GM18951 (cell line): ENCODE data around the gene CFAP74.
"Not testable (repeated sequence)": the region's sequence is repeated elsewhere in the genome, so short reads cannot be mapped to it uniquely, and the experiment has no call there.

Experiments used
- POLR2A ChIP-seq: IDR thresholded peaks from 4 replicates; pipeline ENCODE4 v1.6.1; 2011; ENCODE audit warnings: mild to moderate bottlenecking; ENCODE audit not compliant: insufficient read length, insufficient read depth; ENCODE audit errors: extremely low read depth
- in situ Hi-C: fragments of 300-500 bp; cut with MboI; formaldehyde crosslinking; loops from one replicate; pipeline ENCODE4 v1.12.0; 2022; ENCODE audit warnings: low sequenced_read_pairs, mixed read lengths, inconsistent platforms; ENCODE audit not compliant: unreplicated experiment

CFAP74 gene

GRCh38 chr1:1937061-1937460 is 66.5 kb downstream of the CFAP74 start:
- in situ Hi-C loops, result no loop called here
- no peak for TF ChIP-seq POLR2A

GRCh38 chr1:1934848-1935247 is 68.7 kb downstream of the CFAP74 start:
- in situ Hi-C loops, result not testable (repeated sequence)

GRCh38 chr1:1929639-1930545 is 73.7 kb downstream of the CFAP74 start:
- TF ChIP-seq POLR2A, result no peak
- in situ Hi-C loops, result no loop called here

- in situ Hi-C loops, result no loop called here
Observed at GRCh38 chr1:1929102-1929638, 74.4 kb downstream of the CFAP74 start.

GRCh38 chr1:1928231-1929101 is 75.1 kb downstream of the CFAP74 start:
- in situ Hi-C loops, result no loop called here
- no peak for TF ChIP-seq POLR2A

More at GRCh38 chr1:1929102-1929638, 74.4 kb downstream of the CFAP74 start:
- TF ChIP-seq POLR2A, result no peak

- no peak for TF ChIP-seq POLR2A
- in situ Hi-C loops, result no loop called here
Observed at GRCh38 chr1:1927751-1928150, 75.8 kb downstream of the CFAP74 start.

GRCh38 chr1:1926886-1927660 is 76.5 kb downstream of the CFAP74 start:
- in situ Hi-C loops, result no loop called here
- no peak for TF ChIP-seq POLR2A

GRCh38 chr1:1926346-1926811 is 77.2 kb downstream of the CFAP74 start:
- in situ Hi-C loops, result no loop called here
- no peak for TF ChIP-seq POLR2A

GRCh38 chr1:1925437-1926345 is 77.9 kb downstream of the CFAP74 start:
- no peak for TF ChIP-seq POLR2A

GRCh38 chr1:1924849-1925248 is 78.7 kb downstream of the CFAP74 start:
- in situ Hi-C loops, result no loop called here
- TF ChIP-seq POLR2A, result no peak

More at GRCh38 chr1:1925437-1926345, 77.9 kb downstream of the CFAP74 start:
- in situ Hi-C loops, result no loop called here

DNA sequence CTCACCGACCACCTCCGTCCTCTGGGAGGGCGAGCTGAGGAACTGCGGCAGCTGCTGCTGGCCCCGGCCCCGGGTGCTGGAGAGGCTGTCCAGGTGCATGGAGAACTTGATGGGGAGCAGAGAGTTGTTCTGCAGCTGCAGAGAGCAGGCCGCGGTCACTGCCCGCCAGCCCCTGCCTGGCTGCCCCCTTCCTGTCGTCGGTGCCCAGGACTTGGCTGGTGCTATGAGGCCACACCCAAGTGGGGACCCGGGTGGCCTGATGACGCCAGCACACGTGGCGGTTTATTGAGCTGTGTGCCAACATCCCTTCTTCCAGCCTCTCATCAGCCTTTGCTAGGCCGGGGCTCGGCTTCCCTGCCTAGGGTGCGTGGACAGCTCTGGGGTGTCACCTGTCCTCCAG is 79.2 kb downstream of the CFAP74 start:
- TF ChIP-seq POLR2A, result no peak
- in situ Hi-C loops, result no loop called here
